GM18870 (cell line): ENCODE measurements around the gene CDX1.

Experiments
- ATAC-seq: cut with Tn5 transposase; IDR thresholded peaks from one replicate; pipeline ENCODE4 v1.9.1; 2021; ENCODE audit warnings: moderate library complexity; ENCODE audit not compliant: unreplicated experiment

The CDX1 gene

GRCh38 chr5:150131461-150131860, 35.1 kb upstream of the CDX1 start:
- no peak for ATAC-seq

- ATAC-seq, result no peak
Observed at GRCh38 chr5:150131978-150132694, 34.4 kb upstream of the CDX1 start.

GRCh38 chr5:150132740-150133139, 33.8 kb upstream of the CDX1 start:
- ATAC-seq, result no peak

GRCh38 chr5:150133581-150134197, 32.9 kb upstream of the CDX1 start:
- no peak for ATAC-seq

DNA sequence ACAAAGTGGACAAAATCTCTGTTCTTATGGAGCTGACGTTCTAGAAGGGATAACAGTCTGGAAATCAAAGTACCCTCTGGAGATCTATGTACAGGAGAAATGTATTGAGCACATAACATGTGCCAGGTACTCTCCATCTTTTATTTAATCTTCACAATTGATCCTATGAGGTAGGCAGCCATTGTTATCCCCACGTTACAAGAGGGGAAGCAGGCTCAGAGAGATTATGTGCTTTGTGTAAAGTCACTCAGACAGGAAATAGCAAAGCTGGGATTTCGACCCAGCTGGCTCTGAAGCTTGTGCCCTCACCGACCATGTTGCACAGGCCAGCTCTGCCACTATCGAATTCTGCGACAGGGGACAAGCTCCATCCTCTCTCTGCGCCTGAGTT, 32.4 kb upstream of the CDX1 start:
- ATAC-seq, result no peak

GRCh38 chr5:150135557-150136304, 30.8 kb upstream of the CDX1 start:
- ATAC-seq, result no peak

DNA sequence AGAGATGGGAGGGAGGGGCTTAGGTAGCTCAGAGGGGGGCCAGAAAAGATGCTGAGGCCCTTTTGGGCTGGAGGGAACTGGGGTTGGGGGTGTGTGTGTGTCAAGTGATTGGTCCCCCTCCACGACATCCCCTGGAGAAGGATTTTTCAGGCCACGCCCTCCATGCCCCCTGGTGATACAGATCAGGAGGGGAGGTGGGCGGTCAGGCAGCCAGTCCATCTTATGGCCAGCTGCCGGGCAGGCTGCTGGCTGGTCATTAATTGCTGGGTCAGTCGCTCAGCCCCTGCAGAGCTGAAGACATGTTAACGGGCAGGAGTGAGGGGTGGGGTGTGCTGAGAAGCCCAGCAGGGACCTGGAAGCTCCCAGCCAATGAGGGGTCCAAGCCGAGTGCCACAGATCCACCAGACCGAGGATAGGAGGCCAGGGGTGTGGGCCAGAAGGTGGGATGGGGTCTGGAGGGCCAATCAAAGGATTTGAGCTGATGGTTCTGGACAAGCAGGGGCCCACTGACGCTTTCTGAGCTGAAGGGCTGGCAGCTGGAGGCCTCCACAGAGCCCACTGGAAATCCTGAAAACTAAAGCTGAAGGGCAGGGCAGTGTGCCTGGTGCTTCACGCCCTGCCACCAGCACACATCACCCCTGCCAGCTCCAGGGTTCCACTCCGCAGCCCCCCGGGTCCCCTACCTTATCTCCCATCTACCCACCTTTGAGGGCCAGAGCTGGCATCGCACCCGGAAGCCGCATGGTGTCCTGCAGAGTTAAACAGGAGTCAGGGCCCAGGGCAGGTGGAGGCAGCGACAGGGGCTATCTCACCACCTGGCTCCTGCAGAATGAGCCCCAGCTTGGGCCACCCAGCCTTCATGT, 30.0 kb upstream of the CDX1 start:
- no peak for ATAC-seq

DNA sequence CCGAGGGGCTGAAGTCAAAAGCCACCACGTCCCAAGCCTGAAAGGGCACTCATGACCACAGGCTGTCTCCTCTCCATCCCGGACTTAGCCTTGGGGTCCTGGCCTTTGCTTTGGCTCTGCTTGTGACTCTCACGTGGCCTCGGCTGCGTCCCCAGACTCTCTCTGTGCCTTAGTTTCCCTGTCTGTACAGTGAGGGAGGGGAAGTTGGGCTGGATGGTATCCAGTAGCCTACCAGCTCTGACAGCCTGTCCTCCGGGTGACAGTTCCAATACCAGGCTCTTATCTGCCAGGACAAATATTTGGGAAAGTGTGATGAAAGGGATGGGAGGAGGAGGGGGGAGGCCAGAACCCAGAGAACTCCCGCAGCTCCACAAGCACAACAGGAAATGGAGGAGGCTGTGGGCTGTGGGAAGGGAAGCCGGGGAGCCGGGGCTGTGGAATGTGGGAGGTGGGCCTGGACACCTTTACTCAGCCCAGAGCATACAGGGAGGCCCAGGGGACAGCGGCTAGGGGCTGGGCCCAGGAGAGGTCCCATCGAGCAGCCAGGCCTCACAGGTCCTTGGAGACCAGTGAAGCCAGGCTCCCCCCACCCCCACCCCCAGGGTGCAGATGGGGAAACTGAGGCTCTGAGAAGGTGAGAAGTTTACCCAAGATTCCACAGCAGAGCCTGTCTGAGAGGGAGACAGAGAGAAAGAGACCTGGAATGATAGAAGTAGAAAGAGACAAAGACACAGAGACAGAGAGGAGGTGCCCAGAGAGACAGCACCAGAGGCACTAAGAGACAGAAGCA, 29.2 kb upstream of the CDX1 start:
- no peak for ATAC-seq

DNA sequence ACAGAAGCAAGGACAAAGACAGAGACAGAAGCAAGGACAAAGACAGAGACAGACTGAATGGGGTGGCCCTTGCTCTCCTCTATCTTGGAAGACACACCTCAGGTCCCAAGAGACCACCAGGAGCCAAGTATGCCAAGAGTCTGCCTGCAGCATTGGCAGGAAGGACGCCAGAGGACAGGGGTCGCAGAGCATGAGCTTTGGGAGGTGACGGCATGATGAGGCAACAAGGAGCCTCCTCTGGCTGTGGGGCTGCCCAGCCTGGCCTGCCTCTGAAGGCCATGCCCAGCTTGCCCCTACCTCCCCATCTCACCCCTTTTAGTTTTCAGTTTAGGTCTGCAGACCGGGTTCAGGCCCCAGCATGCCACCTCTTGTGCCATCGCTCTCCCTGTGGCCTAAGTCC, 28.6 kb upstream of the CDX1 start:
- no peak for ATAC-seq

- ATAC-seq, result no peak
Observed at GRCh38 chr5:150138551-150139265, 27.9 kb upstream of the CDX1 start.

DNA sequence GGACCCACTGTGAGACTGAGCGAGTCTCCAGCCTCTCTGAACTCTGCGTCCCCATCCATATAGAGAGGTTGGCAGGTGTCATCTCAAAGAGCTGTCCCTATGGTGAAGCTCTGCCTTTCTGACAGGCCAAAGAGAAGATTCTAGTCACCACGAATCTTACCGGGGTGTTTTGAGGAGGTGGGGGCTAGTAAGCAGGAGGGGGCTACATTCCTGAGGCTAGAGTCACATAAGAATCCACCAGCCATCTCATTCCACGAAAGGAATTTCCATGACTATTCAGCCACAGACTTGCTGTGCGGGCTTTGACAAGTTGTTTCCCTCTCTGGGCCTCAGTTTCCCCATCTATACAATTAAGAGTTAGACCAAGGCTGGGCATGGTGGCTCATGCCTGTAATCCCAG, 27.2 kb upstream of the CDX1 start:
- no peak for ATAC-seq

- no peak for ATAC-seq
Observed at GRCh38 chr5:150140830-150141229, 25.7 kb upstream of the CDX1 start.

GRCh38 chr5:150141544-150142184, 24.9 kb upstream of the CDX1 start:
- no peak for ATAC-seq

DNA sequence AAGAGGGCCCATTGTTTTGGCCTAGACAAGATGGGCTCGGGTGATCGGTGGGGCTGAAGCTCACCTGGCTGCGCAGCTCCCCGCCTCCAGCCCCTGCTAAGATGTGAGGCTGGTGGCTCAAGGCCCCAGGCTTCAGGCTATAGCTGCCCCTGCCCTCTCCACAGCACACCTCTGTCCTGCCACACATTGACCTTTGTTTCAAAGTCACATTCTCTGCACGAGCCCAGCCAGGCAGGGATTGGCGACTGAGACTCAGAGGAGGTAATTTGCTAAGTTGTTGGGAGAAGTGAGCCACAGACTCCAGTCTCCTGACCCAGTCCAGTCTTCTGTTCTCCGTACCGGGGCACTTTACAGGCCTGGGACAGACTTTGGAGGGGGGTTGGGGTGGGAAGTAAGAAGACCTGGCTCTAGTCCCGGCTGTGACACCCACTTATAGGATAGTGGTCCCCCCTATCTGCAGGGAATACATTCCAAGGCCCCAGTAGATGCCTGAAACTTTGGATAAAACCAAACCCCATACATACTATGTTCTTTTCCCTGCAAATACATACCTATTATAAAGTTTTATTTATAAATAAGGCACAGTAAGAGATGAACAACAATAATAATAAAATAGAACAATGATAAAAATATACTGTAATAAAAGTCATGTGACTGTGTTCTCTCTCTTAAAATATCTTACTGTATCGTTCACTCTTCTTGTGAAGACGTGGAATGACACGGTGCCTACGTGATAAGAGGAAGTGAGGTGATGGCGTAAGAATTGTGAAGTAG, 24.2 kb upstream of the CDX1 start:
- ATAC-seq, result no peak

DNA sequence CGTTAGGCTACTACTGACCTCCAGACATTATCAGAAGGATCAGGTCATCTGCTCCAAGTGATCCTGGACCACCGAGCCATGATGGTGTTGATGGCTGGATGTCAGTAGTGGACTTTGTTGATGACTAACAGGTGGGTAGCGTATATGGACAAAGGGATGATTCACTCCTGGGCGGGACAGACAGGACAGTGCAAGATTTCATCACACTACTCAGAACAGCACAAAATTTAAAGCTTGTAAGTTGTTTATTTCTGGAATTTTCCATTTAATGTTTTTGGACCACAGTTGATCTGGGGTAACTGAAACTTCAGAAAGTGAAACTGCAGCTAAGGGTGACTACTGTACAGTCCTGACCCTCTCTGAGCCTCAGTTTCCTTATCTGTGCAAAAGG, 23.6 kb upstream of the CDX1 start:
- ATAC-seq, result no peak

- no peak for ATAC-seq
Observed at GRCh38 chr5:150143350-150144245, 23.0 kb upstream of the CDX1 start.

GRCh38 chr5:150144246-150144801, 22.3 kb upstream of the CDX1 start:
- no peak for ATAC-seq
